HuH-7 (cell line): ENCODE data around the gene CALU.
A peak's percentile ranks its signal among the peaks of the same experiment; 100 is the strongest.

Experiments used
- DNase-seq: peaks from one replicate; pipeline ENCODE4 v3.0.0; 2011; ENCODE audit warnings: low spot score

Gene CALU

GRCh38 chr7:128739048-128739962 lies at the start of gene CALU:
TSS of gene CALU (plus strand) at chr7:128739359. CDS start at chr7:128748584, 9,225 bp downstream.
- DNase-seq, result peak; percentile 99

- DNase-seq, result no peak
These were observed 47.9 kb upstream of the CALU start for GRCh38 chr7:128691227-128691626.

GRCh38 chr7:128692623-128693270 lies 46.4 kb upstream of the CALU start:
- no peak for DNase-seq

- no peak for DNase-seq
These were observed 45.7 kb upstream of the CALU start for GRCh38 chr7:128693373-128694015.

- DNase-seq, result no peak
These were observed 44.4 kb upstream of the CALU start for GRCh38 chr7:128694738-128695137.

GRCh38 chr7:128697302-128697905 lies 41.8 kb upstream of the CALU start:
- DNase-seq, result peak; percentile 64

GRCh38 chr7:128699196-128699712 lies 39.9 kb upstream of the CALU start:
- DNase-seq, result no peak

- DNase-seq, result no peak
These were observed 39.3 kb upstream of the CALU start for GRCh38 chr7:128699895-128700294.

- no peak for DNase-seq
These were observed 37.9 kb upstream of the CALU start for GRCh38 chr7:128701062-128701785.

- no peak for DNase-seq
These were observed 35.4 kb upstream of the CALU start for GRCh38 chr7:128703609-128704241.

- DNase-seq, result no peak
These were observed 33.2 kb upstream of the CALU start for GRCh38 chr7:128705891-128706333.

GRCh38 chr7:128707752-128708151 lies 31.4 kb upstream of the CALU start:
- DNase-seq, result no peak

GRCh38 chr7:128708235-128708634 lies 30.9 kb upstream of the CALU start:
- no peak for DNase-seq

- no peak for DNase-seq
These were observed 30.3 kb upstream of the CALU start for GRCh38 chr7:128708824-128709223.

- DNase-seq, result no peak
These were observed 28.7 kb upstream of the CALU start for GRCh38 chr7:128710481-128710880.

- DNase-seq, result no peak
These were observed 25.4 kb upstream of the CALU start for GRCh38 chr7:128713794-128714193.

- no peak for DNase-seq
These were observed 24.3 kb upstream of the CALU start for GRCh38 chr7:128714701-128715495.

GRCh38 chr7:128718967-128719642 lies 20.1 kb upstream of the CALU start:
- DNase-seq, result no peak

GRCh38 chr7:128721376-128721775 lies 17.8 kb upstream of the CALU start:
- DNase-seq, result no peak
